Measurements from ENCODE around the gene BNIP3.
"Not testable (repeated sequence)": the region's sequence is repeated elsewhere in the genome, so short reads cannot be mapped to it uniquely, and the experiment has no call there.

Gene BNIP3

GRCh38 chr10:132001238-132001972 lies 19.7 kb upstream of the BNIP3 start:
- DNase-seq, result no peak

DNA sequence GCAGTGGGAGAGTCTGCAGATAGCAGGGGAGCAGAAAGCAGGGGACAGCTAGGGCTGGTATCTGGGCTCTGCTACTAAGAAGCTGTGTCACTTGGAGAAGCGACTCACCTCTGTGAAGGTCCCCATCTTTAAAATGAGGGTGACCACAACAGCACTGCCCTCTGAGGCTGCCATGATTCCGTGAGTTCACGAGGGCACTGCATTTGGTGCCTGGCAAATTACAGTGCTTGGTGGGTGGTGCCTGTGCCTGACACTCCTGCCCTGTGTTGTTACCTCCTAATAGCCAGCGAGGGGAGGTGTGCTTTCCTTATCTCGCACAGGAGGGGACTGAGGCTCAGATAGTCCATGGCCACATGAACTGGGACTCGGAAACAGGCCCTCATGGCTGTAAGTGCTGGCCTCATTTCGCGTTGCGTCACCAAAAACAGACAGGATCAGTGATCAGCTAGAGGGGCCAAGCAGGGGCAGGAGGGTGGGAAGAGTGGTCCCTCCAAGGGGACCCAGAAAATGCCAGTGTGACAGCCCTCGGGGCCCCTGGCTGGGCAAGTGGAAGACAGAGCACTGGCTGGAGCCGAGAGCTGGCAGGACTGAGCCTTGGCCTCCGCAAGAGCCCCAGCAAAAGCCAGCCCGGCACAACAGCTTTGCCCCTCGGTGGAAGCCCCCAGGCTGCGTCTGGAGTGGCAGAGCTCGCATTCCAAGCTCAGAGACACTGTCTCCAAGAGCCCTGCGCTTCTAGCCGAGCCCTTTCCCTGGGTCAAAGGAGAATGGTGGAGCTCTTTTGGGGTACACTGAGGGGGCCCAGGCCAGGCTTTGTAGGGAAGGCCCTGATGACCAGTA lies 17.3 kb upstream of the BNIP3 start:
- DNase-seq, result no peak

GRCh38 chr10:131998050-131998844 lies 16.5 kb upstream of the BNIP3 start:
- DNase-seq, result no peak

- DNase-seq, result no peak
Observed at GRCh38 chr10:131997366-131998049, 15.8 kb upstream of the BNIP3 start.

GRCh38 chr10:131996466-131997365 lies 15.0 kb upstream of the BNIP3 start:
- DNase-seq, result no peak

DNA sequence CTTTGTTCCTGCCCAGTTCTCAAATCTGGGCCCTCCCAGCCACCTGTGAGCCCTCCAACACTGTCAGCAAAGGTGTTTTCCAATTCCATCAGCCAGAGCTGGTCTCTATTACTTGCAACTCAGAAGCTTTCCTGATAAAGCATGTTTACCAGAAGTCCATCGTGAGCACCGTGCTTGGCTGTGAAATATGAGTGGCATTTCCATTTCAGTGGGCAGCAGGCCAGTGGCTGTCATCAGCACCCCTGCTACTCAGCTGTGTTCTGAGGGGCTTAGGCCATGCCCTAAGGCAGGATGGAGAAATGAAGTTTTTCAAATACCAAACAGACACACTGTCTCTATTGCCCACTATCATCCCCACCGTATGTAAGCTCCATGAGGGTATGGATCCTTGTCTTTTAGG lies 12.7 kb upstream of the BNIP3 start:
- DNase-seq, result no peak

DNA sequence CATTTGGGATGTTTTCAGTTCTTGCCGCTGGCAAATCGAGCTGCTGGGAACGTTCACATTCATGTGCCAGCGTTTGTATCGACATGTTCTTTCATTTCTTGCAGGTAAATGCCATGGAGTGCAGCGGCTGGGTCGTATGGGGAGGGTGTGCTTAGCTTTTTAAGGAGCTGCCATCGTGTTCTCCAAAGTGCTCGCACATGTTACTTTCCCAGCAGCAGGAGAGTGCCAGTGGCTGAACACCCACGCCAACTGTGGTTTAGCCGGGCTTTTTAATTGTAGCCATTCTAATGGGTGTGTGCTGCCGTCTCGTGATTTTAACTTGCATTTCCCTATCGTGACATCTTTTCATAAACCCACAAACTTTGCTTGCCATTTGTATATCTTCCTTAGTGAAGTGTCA lies 11.6 kb upstream of the BNIP3 start:
- DNase-seq, result no peak

DNA sequence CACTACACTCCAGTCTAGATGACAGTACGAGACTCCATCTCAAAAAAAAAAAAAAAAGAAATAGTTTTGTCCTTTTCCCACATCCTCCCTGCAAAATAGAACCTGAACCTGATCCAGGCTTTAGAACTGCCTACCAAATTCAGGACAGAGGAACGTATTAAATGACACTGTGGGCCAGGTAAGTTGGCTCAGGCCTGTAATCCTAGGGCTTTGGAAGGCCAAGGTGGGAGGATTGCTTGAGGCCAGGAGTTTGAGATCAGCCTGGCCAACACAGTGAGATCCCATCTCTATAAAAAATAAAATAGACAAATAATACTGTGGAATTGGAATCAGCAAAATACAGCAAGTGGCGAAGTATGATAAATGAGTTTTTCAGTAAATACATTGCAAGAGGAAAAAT lies 10.0 kb upstream of the BNIP3 start:
- DNase-seq, result no peak

DNA sequence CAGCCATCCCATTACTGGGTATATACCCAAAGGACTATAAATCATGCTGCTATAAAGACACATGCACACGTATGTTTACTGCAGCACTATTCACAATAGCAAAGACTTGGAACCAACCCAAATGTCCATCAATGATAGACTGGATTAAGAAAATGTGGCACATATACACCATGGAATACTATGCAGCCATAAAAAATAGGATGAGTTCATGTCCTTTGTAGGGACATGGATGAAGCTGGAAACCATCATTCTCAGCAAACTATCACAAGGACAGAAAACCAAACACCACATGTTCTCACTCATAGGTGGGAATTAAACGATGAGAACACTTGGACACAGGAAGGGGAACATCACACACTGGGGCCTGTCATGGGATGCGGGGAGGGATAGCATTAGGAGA lies 6.1 kb upstream of the BNIP3 start:
- not testable (repeated sequence) for DNase-seq

- not testable (repeated sequence) for DNase-seq
Observed at GRCh38 chr10:131987301-131987700, 5.6 kb upstream of the BNIP3 start.

DNA sequence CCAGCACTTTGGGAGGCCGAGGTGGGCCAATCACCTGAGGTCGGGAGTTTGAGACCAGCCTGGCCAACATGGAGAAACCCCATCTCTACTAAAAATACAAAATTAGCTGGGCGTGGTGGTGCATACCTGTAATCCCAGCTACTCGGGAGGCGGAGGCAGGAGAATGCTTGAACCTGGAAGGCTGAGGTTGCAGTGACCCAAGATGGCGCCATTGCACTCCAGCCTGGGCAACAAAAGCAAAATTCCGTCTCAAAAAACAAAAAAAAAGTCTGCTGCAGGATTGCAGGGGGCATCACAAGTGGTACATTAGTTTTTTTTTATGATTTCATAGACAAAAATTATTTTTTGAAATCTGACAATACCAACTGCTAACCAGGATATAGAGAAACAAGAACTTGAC lies 5.1 kb upstream of the BNIP3 start:
- DNase-seq, result not testable (repeated sequence)

GRCh38 chr10:131983780-131984179 lies 2.1 kb upstream of the BNIP3 start:
- no peak for DNase-seq

- DNase-seq, result no peak
Observed at GRCh38 chr10:131982796-131983195, 1.1 kb upstream of the BNIP3 start.

DNA sequence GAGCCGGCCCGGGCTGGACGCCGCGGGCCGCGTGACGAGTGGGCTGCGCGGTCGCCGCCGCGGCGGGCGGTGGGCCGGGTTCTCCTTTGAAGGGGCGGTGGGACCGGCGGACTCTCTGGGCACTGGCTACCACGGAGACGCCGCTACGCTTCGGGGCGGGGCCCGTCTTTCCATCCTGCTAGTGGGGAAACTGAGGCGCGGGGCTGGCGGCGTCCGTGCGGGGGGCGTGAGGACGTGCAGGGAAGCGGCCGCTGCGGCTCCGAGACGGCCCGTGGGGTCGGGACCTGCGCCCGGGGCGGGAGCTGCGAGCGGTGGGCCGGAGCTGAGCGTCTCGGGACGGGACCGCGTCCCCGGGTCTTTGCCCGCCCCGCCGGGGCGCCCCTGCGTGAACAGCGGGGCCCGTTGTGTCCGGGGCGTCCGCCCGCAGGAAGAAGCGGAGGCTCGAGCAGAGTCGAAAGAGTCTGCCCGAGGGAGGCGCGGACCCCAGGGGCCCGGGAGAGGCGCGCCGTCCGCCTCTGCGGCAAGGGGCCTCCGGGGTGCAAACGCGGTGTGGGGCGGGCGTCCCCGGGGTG lies 548 bp upstream of the BNIP3 start:
- DNase-seq, result no peak

DNA sequence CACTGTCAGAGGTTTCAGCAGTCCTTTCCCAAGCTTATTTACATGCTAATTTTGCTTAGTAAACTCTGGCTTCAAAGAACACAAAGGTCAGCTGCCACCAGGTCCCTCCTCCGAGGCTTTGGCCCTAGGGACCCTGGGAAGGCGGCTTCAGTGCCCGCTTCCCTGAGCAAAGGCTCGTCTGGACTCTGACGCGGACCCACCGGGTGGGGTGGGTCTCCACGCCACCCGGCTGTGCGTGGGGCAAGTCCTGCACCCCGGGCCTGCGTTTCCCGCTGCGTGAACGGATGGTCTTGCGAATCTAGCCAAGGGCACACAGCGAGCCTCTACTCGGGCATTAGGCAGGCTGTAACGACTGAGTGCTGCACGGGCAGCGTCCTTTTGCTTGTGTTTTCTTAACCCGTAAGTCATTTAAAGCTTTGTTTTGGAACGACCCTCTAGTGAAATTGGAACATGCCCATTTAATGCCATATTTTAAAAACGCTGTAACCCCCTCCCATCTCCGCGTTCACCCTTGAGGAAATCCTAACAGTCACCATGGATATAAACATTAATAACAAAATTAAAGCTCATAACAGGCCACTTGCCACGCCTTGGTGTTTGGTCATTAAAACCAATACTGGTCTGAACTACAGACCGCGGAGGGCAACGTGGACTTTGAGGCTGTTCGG lies 828 bp downstream of the BNIP3 start:
- DNase-seq, result no peak

DNA sequence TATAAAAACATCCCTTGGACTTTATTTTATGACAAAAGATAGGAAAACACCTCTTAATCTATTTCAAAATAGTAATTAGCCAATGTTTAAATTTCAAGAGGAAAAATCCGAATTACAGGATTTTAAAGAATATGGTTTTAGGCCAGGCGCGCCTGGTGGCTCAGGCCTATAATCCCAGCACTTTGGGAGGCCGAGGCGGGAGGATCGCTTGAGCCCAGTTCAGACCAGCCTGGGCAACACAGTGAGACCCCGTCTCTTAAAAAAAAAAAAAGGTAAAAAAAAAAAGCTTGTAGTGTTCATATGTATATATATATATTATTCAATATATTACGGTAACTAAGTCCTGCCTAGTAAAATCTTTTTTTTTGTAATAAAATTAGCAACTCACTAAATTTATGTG lies 1.4 kb downstream of the BNIP3 start:
- DNase-seq, result no peak

DNA sequence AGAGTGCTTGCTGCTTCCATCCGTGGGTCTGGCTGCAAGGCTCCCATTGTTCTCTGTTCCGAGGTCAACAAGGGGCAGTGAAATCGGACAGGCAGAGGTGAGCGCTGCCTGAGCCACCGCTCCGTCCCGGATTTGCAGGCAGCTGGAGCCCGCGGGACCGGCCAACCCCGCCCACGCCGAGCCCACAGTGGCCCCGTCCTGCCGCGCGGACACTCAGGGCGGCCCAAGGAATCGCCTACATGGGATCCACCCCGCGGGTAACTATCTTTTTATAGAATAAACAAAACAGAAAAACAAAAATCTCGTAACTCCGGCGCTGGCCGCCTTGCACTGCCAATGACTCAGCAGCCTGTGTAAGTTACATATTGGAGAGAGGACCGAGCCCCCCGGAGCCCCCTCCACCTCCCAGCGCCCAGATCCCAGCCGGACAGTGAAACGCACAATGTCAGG lies 1.9 kb downstream of the BNIP3 start:
- DNase-seq, result no peak

DNA sequence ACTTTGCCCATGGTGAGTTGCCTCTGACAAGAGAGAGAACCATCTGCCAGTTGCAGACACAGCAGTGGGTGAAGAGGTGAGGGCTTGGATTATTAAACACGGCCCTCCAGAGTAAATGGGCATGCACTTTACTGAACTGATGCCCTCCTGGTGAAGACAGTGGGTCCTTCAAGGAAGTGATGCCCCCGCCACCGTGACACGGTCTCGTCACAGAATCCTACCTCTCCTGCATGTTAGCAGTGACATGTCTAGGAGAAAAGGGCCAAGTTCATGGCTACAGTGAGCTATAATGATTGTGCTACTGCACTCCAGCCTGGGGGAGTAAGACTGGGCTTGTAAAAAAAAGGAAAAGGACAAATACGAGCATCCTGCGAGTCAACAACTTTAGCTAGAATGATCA lies 2.4 kb downstream of the BNIP3 start:
- no peak for DNase-seq

DNA sequence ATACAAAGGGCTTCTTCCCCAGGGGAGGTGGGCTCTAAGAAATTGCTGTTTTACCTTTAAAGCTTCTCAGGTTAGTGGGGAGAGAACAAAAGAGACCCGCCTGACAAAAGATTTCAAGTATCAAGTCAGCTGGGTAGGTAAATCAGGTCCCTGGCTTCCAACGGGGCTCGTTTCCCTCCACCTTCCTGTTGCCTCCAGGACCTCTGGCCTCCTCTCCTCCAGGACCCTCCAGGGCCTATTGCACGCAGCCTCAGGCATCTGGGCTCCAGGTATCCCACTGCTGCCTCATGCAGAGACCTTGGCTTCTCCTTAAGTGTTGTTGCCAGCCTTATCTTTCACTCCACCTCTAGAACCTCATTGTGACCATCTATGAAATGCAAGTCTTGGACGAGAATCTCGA lies 2.9 kb downstream of the BNIP3 start:
- no peak for DNase-seq

DNA sequence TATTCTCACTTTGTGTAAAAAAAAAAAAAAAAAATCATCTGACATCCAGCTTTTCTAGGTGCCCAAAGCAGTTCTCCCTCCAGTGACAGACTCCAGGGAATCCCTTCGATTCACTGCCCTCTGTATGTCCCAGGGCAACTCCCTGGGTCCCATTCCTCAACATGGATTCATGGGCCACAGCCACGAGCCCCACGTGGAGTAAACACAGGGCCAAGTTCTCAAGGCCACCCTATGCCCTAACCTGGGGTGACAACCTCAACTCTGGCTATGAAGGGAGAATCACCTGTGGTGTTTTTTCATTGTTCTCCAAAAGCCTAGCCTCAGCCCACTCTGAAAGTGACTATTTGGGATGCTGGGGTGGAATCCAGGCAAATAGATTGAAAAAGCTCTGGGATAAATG lies 3.4 kb downstream of the BNIP3 start:
- no peak for DNase-seq

All from activated CD4-positive, alpha-beta T cell treated with anti-CD3 and anti-CD28 coated beads for 4 hours (primary cell).